Measurements from ENCODE around the gene KCNH1.
A peak's percentile ranks its signal among the peaks of the same experiment; 100 is the strongest.
"Not testable (repeated sequence)": the region's sequence is repeated elsewhere in the genome, so short reads cannot be mapped to it uniquely, and the experiment has no call there.

Gene KCNH1

GRCh38 chr1:211007830-211008229 lies 126.1 kb downstream of the KCNH1 start:
- DNase-seq, result no peak

GRCh38 chr1:210995931-210996330 lies 138.0 kb downstream of the KCNH1 start:
- not testable (repeated sequence) for DNase-seq

- no peak for DNase-seq
Observed at GRCh38 chr1:210992837-210993236, 141.1 kb downstream of the KCNH1 start.

GRCh38 chr1:210989905-210990304 lies 144.0 kb downstream of the KCNH1 start:
- no peak for DNase-seq

- no peak for DNase-seq
Observed at GRCh38 chr1:210981490-210981889, 152.5 kb downstream of the KCNH1 start.

- no peak for DNase-seq
Observed at GRCh38 chr1:210980082-210980481, 153.9 kb downstream of the KCNH1 start.

GRCh38 chr1:210978974-210979354 lies 155.0 kb downstream of the KCNH1 start:
- no peak for DNase-seq

GRCh38 chr1:210978316-210978973 lies 155.5 kb downstream of the KCNH1 start:
- DNase-seq, result no peak

GRCh38 chr1:210951279-210951678 lies 182.7 kb downstream of the KCNH1 start:
- no peak for DNase-seq

- DNase-seq, result peak; percentile 14 to 25
Observed at GRCh38 chr1:210949940-210950546, 183.9 kb downstream of the KCNH1 start.

GRCh38 chr1:210949489-210949888 lies 184.5 kb downstream of the KCNH1 start:
- no peak for DNase-seq

GRCh38 chr1:210949039-210949438 lies 184.9 kb downstream of the KCNH1 start:
- no peak for DNase-seq

GRCh38 chr1:210944252-210944651 lies 189.7 kb downstream of the KCNH1 start:
- DNase-seq, result no peak

- DNase-seq, result no peak
Observed at GRCh38 chr1:210942513-210942912, 191.4 kb downstream of the KCNH1 start.

- DNase-seq, result no peak
Observed at GRCh38 chr1:210940081-210940617, 193.8 kb downstream of the KCNH1 start.

GRCh38 chr1:210938416-210938925 lies 195.5 kb downstream of the KCNH1 start:
- no peak for DNase-seq

- no peak for DNase-seq
Observed at GRCh38 chr1:210937846-210938245, 196.1 kb downstream of the KCNH1 start.

GRCh38 chr1:210935905-210936304 lies 198.0 kb downstream of the KCNH1 start:
- DNase-seq, result no peak

GRCh38 chr1:210932104-210932503 lies 201.8 kb downstream of the KCNH1 start:
- DNase-seq, result no peak

- DNase-seq, result no peak
Observed at GRCh38 chr1:210922666-210923065, 211.3 kb downstream of the KCNH1 start.

GRCh38 chr1:210920716-210921694 lies 212.9 kb downstream of the KCNH1 start:
- DNase-seq, result no peak

GRCh38 chr1:210920258-210920657 lies 213.7 kb downstream of the KCNH1 start:
- DNase-seq, result no peak

GRCh38 chr1:210918893-210919292 lies 215.1 kb downstream of the KCNH1 start:
- no peak for DNase-seq

Measured in CD4-positive, alpha-beta T cell treated with Interleukin-4 for 1 hour (primary cell).